GM19467 (cell line): ENCODE data around the gene AGBL4.

Experiments used
- ATAC-seq: cut with Tn5 transposase; IDR thresholded peaks from one replicate; pipeline ENCODE4 v1.9.1; 2021; ENCODE audit warnings: mild to moderate bottlenecking, moderate library complexity; ENCODE audit not compliant: unreplicated experiment

The AGBL4 gene

DNA sequence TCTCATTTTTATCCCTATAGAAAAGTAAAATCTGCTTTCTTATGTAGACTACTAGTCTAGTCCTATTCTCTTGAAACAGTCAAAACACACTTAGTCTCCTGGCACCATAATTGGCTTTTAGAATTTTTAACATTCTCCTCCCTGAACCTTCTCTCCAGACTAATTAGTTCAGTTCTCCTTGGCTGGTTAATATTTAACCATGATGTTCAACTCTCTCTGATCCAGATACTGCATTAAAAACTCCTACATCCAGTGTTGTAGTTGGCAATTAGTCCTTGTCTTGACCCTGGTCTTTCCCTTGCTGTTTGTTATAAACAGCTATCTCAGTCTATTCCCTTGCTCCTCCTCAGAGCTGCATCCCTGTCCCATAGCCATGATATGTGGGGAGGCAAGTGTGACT, 824.2 kb downstream of the AGBL4 start:
- ATAC-seq = no peak

- ATAC-seq = no peak
Observed at GRCh38 chr1:49197081-49197480, 826.7 kb downstream of the AGBL4 start.

GRCh38 chr1:49190138-49190537, 833.6 kb downstream of the AGBL4 start:
- no peak for ATAC-seq

GRCh38 chr1:49187056-49187455, 836.7 kb downstream of the AGBL4 start:
- no peak for ATAC-seq

- ATAC-seq = no peak
Observed at GRCh38 chr1:49185450-49185980, 838.2 kb downstream of the AGBL4 start.

GRCh38 chr1:49183489-49183888, 840.3 kb downstream of the AGBL4 start:
- ATAC-seq = no peak

- no peak for ATAC-seq
Observed at GRCh38 chr1:49181033-49181432, 842.7 kb downstream of the AGBL4 start.

GRCh38 chr1:49171941-49172593, 851.7 kb downstream of the AGBL4 start:
- no peak for ATAC-seq

DNA sequence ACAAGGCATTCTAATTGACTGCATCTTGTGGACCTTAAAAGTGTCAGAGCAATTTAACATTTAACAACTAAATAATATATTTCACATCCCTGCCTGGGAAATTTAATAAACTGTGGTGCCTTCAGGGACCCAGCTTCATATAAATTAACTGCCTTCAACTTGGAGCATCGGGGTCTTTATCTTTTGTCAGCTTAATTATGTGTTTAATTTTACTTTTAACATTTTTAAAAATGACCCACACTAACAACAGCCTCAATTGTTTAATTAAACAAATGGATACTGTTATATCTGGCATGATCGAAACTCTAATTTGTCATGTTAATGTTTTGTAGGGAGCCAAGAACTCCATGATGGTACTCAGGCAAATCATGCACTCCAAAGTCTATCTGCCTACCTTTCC, 857.7 kb downstream of the AGBL4 start:
- no peak for ATAC-seq

DNA sequence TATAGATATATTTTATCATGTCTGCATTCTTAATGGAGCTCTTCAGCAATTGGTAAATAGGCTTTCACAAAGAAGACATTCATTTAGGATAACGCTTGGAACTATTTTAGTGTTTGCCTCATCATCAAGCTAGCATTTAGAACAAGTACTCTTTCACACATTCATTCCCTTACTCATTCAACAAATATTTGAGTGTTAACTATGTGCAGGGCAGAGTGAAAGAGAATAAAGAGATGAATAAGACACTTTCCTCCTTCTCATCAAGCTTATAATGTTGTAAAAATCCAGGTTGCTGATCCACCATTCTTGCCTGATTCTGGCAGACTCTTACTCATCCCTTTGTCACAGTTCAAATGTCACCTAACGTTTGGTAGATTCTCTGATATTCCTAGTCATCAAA, 860.7 kb downstream of the AGBL4 start:
- no peak for ATAC-seq

GRCh38 chr1:49160677-49161076, 863.1 kb downstream of the AGBL4 start:
- ATAC-seq = no peak

DNA sequence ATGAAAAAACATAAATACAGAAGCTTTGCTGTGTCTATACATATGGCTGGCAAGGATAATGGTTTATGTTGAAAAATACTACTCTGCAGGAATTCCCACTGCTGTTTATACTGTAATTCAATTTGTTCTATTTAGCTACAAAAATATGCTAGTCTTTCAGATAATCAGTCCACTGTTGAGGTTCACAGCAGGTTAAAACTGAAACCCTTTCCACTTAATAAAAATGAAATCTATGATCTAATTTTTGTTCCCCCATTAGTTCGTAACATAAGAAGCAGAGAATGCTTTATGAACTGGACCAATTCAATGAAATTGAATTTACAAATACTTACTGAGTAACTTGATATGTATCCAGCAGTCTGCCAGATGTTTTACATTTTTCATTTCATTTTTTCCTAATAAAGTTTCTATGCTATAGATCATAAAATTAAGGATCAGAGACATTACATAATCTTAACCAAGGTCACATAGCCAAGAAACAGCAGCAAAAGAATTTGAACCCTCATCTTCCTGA, 887.0 kb downstream of the AGBL4 start:
- no peak for ATAC-seq

DNA sequence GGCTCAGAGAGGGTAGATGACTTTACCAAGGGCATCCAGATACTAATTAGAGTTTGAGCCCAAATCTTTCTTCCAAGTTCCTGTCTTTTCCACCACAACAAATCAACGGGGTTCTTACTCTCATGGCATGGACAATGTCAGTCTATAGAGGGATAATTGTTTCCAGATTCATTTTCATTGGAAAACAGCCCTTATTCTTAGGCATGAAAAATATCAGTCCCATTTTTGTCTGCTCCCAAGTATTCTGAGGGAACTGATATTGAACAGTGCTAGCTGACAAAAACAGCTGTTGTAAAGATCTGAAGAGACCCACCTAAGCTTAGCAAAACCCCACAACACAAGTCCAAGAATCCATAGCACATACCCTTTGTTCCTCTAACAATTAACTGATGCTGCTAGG, 898.0 kb downstream of the AGBL4 start:
- no peak for ATAC-seq

DNA sequence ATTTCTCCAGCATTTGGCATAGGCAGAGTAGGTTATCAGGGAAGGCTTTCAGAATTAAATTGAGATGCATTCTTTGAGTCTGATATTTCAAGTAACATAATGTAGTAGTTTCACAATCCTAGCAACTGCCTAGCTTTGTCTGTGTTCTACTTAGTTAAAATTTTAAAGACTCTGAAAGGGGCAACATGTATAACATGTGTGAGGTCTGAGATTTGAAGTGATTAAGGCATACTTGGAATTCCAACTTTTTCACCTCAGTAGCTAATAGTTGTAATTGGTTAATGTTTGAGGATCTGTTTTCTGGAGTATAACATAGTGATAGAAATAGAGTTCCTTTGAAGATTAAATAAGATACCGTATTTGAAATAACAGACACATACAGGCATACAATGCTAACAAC, 911.8 kb downstream of the AGBL4 start:
- no peak for ATAC-seq

- no peak for ATAC-seq
Observed at GRCh38 chr1:49106445-49106844, 917.3 kb downstream of the AGBL4 start.

- ATAC-seq = no peak
Observed at GRCh38 chr1:49104575-49104974, 919.2 kb downstream of the AGBL4 start.

- ATAC-seq = peak; percentile 74
Observed at GRCh38 chr1:49102752-49103151, 921.0 kb downstream of the AGBL4 start.

- ATAC-seq = no peak
Observed at GRCh38 chr1:49098866-49099265, 924.9 kb downstream of the AGBL4 start.

- ATAC-seq = no peak
Observed at GRCh38 chr1:49086327-49086726, 937.4 kb downstream of the AGBL4 start.

DNA sequence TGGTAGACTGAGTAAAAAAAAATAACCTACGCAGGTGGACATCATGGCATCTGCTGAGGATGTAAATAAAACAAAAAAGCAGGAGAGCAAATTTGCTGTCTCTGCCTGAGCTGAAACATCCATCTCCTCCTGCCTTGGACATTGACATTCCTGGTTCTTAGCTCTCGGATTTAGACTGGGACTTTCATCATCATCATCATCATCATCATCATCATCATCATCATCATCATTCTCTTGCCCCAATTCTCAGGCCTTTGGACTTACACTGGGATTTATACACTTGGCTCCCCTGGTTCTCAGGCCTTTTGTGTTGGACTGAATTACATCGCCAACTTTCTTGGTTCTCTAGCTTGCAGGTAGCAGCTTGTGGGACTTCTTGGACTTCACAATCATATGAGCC, 938.7 kb downstream of the AGBL4 start:
- ATAC-seq = no peak

DNA sequence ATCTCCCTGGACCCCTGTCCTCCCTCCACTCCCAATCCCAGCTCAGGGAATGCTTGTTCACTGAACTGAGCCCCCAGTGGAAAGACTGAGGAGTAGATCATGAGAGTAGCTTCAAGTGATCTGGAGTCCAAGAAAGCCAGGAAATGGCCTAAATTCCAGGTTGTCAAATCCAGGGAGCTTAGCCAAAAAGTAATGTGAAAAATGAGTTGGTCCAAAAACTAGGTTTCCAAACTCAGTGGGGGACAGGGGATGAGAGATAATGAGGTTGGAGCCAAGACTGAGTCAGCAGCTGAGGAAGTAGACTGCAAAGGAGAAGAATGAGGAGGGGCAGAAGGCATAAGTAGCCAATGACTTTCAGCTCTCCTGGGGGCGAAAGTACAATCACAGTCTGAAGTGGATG, 963.0 kb downstream of the AGBL4 start:
- no peak for ATAC-seq

- no peak for ATAC-seq
Observed at GRCh38 chr1:49059087-49059486, 964.7 kb downstream of the AGBL4 start.

DNA sequence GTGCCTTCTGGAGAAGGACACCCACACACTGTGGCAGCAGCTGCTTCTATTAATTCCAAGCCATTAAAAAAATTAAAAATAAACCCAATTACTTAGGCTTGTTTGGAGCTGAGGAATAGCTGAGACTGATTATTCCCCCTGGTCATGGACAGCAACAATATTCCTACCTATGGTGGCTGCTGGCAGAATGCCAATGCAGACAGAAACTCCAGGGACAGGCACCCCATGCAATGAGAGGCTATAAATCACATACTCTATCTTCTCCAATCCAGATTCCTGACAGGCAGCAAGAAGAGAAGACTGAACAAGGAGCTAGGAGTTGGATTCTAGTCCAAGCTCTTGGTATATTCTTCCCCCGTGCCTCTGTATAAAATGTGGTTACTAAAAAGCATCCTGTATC, 971.7 kb downstream of the AGBL4 start:
- no peak for ATAC-seq
